HG02798 (cell line): ENCODE measurements around the gene MCF2L.

Experiments used
- ATAC-seq: cut with Tn5 transposase; IDR thresholded peaks from one replicate; pipeline ENCODE4 v1.9.1; 2021; ENCODE audit warnings: mild to moderate bottlenecking; ENCODE audit not compliant: unreplicated experiment, poor library complexity

Gene MCF2L

GRCh38 chr13:112976526-112976925, 7.5 kb downstream of the MCF2L start:
- no peak for ATAC-seq

GRCh38 chr13:112977091-112977490, 8.1 kb downstream of the MCF2L start:
- ATAC-seq = no peak

DNA sequence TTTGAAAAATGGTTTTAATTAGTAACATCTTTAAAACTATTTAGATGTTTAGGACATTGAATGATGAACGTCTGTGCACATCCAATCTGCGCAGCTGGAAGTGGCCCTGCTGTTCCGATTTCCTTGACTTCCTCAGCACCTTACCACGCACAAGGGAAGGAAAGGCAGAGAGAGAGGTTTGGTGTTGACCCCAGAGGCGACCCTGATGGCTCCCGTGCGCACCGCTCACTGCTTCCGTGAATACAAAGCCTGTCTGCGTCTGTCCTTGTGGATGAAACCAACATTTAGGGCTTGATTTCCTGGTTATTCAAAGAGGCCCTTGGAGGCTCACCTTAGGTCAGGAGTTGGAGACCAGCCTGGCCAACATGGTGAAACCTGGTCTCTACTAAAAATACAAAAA, 8.5 kb downstream of the MCF2L start:
- no peak for ATAC-seq

- ATAC-seq = no peak
These were observed 9.8 kb downstream of the MCF2L start for GRCh38 chr13:112978561-112979405.

DNA sequence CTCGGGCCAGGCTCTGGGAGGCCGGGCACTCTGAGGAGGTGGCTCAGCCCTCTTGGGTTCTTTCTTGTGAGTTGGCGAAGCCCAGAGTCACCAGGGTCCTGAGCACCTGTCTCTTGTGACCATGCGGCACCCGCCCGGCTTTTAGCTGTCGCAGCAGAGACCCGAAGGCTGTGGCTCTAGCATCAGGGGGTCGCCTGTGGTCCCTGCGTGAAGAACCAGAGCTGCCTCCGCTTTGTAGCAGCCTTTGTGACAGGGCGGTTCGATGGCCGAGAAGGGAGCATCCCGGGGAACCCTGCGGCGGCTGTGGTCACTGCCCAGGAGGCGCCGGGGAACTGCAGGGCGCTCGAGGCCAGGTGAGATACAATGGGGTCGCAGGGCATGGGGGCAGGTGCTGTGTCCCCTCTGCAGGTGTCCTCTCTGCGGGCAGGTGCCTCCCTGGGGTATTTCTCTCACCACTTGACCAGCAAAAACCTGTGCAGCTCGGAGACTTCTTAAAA, 10.4 kb downstream of the MCF2L start:
- ATAC-seq = no peak

DNA sequence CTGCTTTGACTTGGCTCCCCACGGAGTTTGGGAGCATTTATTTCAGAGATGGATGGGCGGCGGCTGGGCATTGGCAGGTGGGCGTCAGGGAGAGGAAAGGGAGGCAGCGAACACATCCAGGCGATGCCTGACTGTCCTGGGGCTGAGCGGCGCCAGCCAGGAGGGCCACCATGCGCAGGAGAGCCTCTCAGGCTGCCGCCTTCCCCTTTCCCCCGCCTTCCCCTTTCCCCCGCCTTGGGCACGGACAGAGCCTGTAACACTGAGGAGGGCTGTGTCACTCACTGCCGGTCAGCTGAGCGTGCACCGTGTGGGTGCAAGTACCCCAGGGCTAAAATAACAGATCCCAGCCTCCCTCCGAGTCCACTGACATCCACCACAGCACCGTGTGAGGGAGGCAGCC, 11.4 kb downstream of the MCF2L start:
- ATAC-seq = no peak

GRCh38 chr13:112981451-112981850, 12.4 kb downstream of the MCF2L start:
- no peak for ATAC-seq

DNA sequence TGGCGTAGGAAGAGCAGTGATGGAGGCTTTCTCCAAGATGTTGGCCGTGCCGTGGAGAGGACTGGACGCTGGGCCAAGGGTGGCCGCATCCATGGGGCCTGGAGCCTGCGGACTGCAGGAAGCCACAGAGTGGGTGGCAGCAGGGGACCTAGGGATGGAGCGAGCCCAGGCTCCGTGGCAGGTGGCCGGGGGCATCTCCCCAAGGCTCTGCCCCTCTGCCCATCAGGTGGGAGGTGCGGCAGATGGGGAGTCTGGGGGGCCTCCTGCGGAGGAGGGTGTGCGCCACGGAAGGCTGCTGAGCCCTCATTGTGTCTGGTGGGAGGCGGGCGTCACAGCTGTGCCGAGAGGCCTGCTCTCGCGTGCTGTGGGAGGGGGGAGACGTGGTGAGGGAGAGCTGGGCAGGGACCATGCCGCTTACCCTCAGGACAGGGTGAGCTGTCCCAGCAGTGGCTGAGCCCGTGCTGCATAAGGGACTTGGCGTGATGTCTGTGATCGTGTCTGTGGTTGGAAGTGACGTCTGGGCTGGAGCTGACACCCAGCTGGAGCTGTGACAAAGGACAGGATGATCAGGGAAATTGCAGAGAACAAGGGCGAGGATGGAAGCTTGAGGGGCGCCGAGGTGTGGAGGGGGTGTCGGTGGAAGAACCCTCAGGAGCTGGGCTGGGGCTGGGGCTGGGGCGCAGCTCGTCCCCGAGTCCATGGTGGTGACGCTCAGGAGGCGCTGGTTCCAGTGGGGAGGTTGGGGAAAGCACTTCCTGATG, 13.4 kb downstream of the MCF2L start:
- no peak for ATAC-seq

DNA sequence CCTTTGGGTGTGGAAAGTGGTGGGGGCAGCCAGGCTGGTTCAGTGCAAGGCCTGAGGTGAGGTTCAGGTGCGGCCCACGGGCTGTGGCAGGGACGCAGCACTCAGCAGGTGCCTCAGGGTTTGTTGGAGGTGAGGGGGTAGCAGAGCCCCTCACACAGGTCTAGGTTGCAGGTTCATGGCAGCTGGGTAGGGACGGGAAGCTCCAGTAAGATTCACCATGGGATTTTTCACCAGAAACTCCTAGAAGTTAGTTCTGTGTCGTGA, 14.0 kb downstream of the MCF2L start:
- ATAC-seq = no peak

- no peak for ATAC-seq
These were observed 14.6 kb downstream of the MCF2L start for GRCh38 chr13:112983428-112984196.

DNA sequence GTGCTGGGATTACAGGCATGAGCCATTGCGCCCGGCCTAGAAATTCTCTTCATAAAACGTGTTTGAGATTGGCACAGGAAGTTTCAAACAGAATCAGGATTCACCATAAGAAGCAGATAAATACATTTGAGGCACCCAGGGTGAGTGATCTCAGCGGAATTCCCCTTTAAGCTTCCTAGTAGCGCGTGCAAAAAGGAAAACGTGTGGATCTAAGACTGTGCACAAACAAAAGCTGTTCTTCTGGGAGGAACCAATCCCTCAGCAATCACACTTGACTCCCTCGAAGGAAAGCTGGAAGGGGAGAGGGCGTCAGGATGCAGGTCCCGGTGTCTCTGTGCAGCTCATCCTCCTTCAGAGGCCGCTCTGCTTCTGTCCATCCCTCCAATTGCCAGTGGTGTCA, 15.5 kb downstream of the MCF2L start:
- ATAC-seq = no peak

DNA sequence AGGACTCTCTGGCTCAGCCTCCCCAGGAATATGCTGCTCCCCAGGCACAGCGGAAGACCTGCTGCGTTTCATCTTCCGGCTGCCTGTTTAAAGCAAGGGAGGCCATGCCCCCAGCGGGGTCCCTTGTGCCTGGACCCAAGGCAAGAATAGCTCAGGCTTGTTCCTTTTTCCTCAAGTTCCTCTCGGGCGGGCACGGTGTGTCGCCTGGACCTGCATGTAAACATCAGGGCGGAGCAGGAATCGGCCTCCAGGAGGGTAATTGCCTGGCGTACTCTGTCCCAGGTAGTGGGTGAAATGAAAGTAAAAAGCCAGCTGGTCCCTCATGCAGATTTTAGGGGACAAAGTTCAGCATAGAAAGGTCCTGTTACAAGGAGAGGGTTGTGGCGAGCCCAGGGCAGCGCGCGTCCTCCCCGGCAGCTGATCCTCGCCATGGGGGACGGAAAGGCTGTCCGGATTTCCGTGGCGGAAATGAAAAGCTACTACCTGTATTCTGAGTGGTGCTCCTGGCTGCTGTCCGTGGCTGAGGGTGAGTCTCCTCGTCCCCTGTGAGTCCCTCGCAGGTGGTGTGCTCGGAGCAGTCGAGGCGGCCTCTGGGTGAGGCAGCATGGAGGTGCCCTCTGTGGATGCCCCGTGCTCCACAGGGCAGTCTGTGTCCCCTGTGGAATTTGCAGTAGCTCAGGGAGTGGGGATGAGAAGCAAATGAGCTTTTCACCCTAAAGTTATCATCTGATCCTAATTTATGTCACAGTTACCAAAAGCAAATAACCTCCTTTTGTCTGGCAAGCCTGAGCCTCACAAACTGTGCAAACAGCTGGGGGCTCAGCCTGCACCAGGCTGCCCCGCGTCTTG, 16.2 kb downstream of the MCF2L start:
- no peak for ATAC-seq

DNA sequence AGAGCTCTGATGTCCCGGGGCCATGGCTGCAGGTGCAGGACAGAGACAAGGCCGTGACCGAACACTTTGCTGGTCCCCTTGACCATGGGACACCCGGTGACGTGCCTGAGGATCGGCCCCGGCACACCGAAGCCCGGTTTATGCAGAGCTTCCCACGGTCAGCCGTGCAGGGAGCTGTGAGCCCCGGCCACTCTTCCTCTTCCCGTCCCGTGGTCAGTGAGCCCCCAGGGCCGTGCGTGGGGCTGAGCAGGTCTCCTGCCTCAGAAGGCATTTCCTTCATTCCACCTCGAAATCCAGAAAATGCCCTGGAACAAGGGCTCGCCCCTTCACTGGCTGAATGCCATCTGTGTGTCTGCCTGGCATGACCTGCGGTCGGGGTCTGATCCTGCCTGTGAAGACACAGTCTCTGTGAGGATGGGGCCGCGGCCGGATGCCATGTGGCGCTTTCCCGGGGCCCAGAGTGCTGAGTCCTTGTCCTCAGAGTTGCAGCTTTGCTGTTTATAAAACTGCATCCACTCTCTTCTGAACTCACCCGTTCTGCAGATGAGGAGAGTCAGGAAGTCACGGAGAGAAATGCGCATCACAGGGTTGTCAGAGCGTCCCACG, 16.9 kb downstream of the MCF2L start:
- ATAC-seq = no peak

- ATAC-seq = no peak
These were observed 17.5 kb downstream of the MCF2L start for GRCh38 chr13:112986470-112986869.

- no peak for ATAC-seq
These were observed 18.1 kb downstream of the MCF2L start for GRCh38 chr13:112986946-112987681.

DNA sequence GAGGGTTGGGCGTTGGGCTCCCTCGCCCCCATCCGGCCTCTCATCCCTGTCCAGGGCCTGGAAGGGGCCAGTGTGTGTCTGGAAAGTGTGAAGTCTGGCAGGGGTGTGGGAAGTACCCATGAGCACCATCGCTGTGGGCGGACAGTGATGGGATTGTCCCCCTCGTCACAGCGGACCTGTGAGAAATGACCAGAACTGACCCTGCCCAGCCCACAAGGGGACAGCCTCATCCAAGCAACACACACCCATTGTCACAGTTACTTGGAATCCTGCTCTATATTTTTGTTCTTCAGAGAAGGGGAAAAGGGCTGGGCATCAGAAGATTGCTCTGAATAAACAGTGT, 18.6 kb downstream of the MCF2L start:
- no peak for ATAC-seq

GRCh38 chr13:112990783-112991182, 21.8 kb downstream of the MCF2L start:
- no peak for ATAC-seq

GRCh38 chr13:112991609-112992008, 22.6 kb downstream of the MCF2L start:
- no peak for ATAC-seq
